HTR-8/SVneo (cell line): ENCODE results near the gene ASCC3.

Experiments used
- DNase-seq: peaks from one replicate; pipeline ENCODE4 v3.0.0; 2011; ENCODE audit warnings: low spot score, mixed read lengths; ENCODE audit not compliant: insufficient read length
- FAIRE-seq: peaks from 2 replicates; lab custom pipeline; 2011; peaks lifted over from hg19 to GRCh38; lab: Jason Lieb, UNC

ASCC3 gene

GRCh38 chr6:100461278-100461916, 419.7 kb downstream of the ASCC3 start:
- peak; percentile 36 for DNase-seq

GRCh38 chr6:100460650-100461204, 420.4 kb downstream of the ASCC3 start:
- FAIRE-seq: no peak

More at GRCh38 chr6:100461278-100461916, 419.7 kb downstream of the ASCC3 start:
- no peak for FAIRE-seq

GRCh38 chr6:100459592-100460184, 421.4 kb downstream of the ASCC3 start:
- DNase-seq (no peak), FAIRE-seq (no peak)

More at GRCh38 chr6:100460650-100461204, 420.4 kb downstream of the ASCC3 start:
- peak; percentile 42 for DNase-seq

- DNase-seq (no peak), FAIRE-seq (no peak)
Measured at GRCh38 chr6:100458841-100459591, 422.1 kb downstream of the ASCC3 start.
